ENCODE measurements around the gene CGREF1. TPM values are rescaled to one million over a fixed set of nuclear protein-coding genes. Genes with fewer than 3 reads are reported as not detected.
"Not testable (repeated sequence)": the region's sequence is repeated elsewhere in the genome, so short reads cannot be mapped to it uniquely, and the experiment has no call there.

The CGREF1 gene
- total RNA-seq, 1 donor from 2014 or later, result 0.43 TPM

DNA sequence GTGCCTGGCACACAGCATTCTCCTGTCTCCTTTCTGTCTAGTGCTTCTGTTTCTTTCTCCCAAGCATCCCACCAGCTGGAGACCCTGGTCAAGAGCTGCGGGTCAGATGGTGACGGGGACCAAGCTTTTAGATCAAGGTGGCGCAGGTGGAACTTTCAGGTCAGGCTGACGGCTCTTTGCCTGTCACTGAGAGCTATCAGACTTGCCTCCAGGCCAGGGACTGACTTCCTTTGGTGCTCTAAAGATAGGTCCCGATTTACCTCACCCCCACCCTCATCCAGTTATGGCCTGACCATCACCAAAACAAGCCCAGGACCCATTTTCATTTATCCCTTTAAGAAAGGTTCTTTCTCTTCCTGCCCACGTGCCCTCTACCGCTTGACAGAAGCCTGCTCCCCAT lies 41.7 kb downstream of the CGREF1 start:
- Histone ChIP-seq H3K27ac (peak overlapping the region; percentile 78), H3K36me3 (no peaks in the 10 kb centered on the region), H3K4me3 (no peak overlapping the region), H3K4me1 (peaks cover 61% of the 10 kb centered on the region), H3K27me3 (no peaks in the 10 kb centered on the region), H3K9me3 (no peaks in the 10 kb centered on the region)
- no peak for DNase-seq
- ATAC-seq, result no peak
- intact Hi-C loops (cut with DNase I), result no loop called here
- TF ChIP-seq, protein P1, sequence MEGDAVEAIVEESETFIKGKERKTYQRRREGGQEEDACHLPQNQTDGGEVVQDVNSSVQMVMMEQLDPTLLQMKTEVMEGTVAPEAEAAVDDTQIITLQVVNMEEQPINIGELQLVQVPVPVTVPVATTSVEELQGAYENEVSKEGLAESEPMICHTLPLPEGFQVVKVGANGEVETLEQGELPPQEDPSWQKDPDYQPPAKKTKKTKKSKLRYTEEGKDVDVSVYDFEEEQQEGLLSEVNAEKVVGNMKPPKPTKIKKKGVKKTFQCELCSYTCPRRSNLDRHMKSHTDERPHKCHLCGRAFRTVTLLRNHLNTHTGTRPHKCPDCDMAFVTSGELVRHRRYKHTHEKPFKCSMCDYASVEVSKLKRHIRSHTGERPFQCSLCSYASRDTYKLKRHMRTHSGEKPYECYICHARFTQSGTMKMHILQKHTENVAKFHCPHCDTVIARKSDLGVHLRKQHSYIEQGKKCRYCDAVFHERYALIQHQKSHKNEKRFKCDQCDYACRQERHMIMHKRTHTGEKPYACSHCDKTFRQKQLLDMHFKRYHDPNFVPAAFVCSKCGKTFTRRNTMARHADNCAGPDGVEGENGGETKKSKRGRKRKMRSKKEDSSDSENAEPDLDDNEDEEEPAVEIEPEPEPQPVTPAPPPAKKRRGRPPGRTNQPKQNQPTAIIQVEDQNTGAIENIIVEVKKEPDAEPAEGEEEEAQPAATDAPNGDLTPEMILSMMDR (IDR thresholded peaks at IDR 0.05), result no peak

DNA sequence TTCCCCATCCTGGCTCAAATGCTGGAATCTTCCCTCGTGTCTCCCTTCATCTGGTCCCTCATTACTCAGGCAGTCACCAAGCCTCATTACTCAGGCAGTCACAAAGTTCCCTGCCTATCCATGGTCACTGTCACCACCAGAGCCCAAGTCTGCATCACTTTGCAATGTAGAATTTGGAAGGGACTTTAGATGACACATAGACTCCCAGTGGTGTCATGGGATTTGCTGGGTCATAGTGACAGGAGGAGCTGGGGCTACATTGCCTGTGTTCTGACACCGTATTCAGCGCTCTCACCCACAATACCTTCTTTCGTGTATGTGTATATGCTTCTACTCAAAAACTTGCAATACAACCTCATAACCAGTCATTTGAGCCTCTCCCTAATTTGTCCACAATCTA lies 42.6 kb downstream of the CGREF1 start:
- no peak overlapping the region for H3K4me3 ChIP-seq
- no peaks in the 10 kb centered on the region for H3K27me3 ChIP-seq
- ATAC-seq (no peak), DNase-seq (no peak)
- peak overlapping the region; percentile 70 for H3K27ac ChIP-seq
- no peaks in the 10 kb centered on the region for H3K9me3 ChIP-seq
- peaks cover 55% of the 10 kb centered on the region for H3K4me1 ChIP-seq
- TF ChIP-seq, protein P1 (IDR thresholded peaks at IDR 0.05), result no peak
- intact Hi-C loops (cut with DNase I), result no loop called here
- H3K36me3 ChIP-seq, result no peaks in the 10 kb centered on the region

DNA sequence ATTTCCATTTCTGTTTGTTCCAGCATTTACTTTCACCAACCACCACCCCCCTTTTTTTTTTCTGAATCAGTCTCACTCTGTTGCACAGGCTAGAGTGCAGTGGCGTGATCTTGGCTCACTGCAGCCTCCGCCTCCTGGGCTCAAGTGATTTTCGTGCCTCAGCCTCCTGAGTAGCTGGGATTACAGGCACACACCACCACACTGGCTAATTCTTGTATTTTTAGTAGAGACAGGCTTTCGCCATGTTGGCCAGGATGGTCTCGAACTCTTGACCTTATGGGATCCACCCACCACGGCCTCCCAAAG lies 43.4 kb downstream of the CGREF1 start:
- peak overlapping the region; percentile 70 for H3K27ac ChIP-seq
- DNase-seq; H3K36me3 ChIP-seq; intact Hi-C loops (cut with DNase I); H3K9me3 ChIP-seq; H3K4me3 ChIP-seq; ATAC-seq; H3K27me3 ChIP-seq: not testable (repeated sequence)
- peaks cover 52% of the 10 kb centered on the region for H3K4me1 ChIP-seq

DNA sequence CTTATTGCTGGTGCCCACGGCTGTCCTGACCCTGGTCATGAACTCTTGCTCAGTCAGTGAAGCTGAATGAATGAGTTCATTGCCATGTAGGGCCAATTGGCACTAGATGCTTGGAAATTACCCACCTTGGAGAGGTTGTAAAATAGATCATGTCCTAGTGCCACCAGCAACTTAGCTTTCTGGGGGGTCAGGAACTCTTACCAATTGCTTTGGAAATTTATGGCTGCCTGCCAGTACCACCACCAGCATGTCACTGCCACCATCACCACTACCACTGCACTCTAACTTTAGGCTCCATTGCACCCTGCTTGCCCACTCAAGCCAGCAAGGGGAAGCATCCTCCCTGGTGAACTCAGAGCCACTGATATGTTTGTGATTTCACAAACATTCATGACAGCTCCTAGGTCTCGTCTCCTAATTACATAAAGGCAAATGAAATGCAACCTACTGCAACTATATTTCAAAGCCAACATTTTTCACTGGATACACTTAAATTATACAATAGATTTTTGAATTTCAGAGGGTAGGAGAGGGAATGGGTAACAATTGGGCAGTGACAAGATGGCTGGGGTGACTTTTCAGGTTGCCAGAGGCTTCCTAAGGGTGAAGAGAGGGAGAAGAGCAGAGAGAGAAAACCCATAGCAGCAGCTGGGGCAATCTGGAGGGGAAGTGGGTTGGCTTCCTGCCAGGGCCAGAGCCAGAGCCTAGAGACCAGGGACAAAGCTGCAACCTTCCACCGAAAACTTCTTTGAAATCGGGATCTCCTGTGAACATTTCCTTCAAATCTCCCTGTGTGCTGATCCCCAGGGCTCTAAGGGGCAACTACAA lies 44.0 kb downstream of the CGREF1 start:
- H3K36me3 ChIP-seq, result peaks cover 3% of the 10 kb centered on the region
- no peak overlapping the region for H3K4me3 ChIP-seq
- no peaks in the 10 kb centered on the region for H3K27me3 ChIP-seq
- ATAC-seq, result no peak
- no peaks in the 10 kb centered on the region for H3K9me3 ChIP-seq
- no peak for DNase-seq
- TF ChIP-seq, protein P1 (IDR thresholded peaks at IDR 0.05), result no peak
- H3K4me1 ChIP-seq, result peaks cover 56% of the 10 kb centered on the region
- H3K27ac ChIP-seq, result peak overlapping the region; percentile 70
- intact Hi-C loops (cut with DNase I), result no loop called here

DNA sequence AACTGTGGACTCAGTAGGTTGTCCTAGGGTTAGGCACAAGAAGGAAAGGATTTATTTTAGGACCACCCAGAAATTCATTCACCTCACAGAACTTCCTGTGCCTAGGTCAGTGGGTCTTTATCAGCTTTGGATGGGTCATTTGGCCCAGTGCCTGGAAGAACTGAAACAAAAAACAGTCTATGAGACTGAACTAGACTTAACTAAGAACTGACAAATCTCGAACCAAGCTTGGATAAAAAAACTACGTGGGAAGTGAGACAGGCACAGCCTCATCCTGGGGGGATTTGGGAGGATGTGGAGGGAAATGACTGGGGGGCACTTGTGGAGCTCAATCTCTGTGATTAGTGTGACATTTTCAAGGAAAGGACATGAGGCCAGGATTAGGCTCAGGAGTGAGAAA lies 45.1 kb downstream of the CGREF1 start:
- no peak for ATAC-seq
- intact Hi-C loops (cut with DNase I), result no loop called here
- peak overlapping the region; percentile 70 for H3K27ac ChIP-seq

DNA sequence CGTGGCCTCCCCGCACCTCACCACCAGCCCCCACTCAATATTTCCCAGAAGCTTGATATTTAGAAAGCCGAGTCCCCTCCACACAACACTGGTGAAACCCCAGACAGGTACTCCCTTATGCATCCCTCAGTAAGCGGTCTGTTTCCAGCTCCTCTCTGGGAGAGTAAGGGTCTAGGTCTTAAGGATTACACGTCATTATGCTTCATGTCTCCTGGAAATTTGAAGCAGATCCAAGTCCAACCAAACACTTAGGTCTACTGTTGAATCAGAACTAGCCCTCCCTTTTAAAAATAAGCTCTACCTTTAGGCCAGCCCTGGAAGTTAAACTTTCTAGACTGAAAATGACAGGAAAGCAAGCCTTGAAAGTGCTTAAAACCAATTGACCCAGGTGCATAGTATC lies 46.0 kb downstream of the CGREF1 start:
- no peak for ATAC-seq
- H3K9me3 ChIP-seq, result no peaks in the 10 kb centered on the region
- intact Hi-C loops (cut with DNase I), result no loop called here
- H3K4me1 ChIP-seq, result peaks cover 63% of the 10 kb centered on the region
- no peak for DNase-seq
- TF ChIP-seq, protein P1 (IDR thresholded peaks at IDR 0.05), result no peak
- H3K4me3 ChIP-seq, result no peak overlapping the region
- no peaks in the 10 kb centered on the region for H3K27me3 ChIP-seq
- peak overlapping the region; percentile 92 for H3K27ac ChIP-seq
- peaks cover 17% of the 10 kb centered on the region for H3K36me3 ChIP-seq

More for the DNA sequence above, 45.1 kb downstream of the CGREF1 start:
- Histone ChIP-seq H3K9me3 (no peaks in the 10 kb centered on the region), H3K36me3 (peaks cover 12% of the 10 kb centered on the region), H3K4me1 (peaks cover 63% of the 10 kb centered on the region), H3K4me3 (no peak overlapping the region), H3K27me3 (no peaks in the 10 kb centered on the region)
- no peak for DNase-seq
- TF ChIP-seq, protein P1 (IDR thresholded peaks at IDR 0.05), result no peak
